NCI-H345 (cell line): ENCODE measurements around the gene KYAT1.
A peak's percentile ranks its signal among the peaks of the same experiment; 100 is the strongest.
"Not testable (repeated sequence)": the region's sequence is repeated elsewhere in the genome, so short reads cannot be mapped to it uniquely, and the experiment has no call there.

ENCODE experiments used
- DNase-seq: peaks from one replicate; lab custom pipeline; 2025; lab: John Stamatoyannopoulos, UW

KYAT1 gene

GRCh38 chr9:128818839-128819715 lies 62.7 kb downstream of the KYAT1 start:
- peak; percentile 58 for DNase-seq

GRCh38 chr9:128818099-128818838 lies 63.5 kb downstream of the KYAT1 start, which contains the start of gene ENDOG:
ENDOG (plus strand) TSS chr9:128818500; CDS start chr9:128818685, 185 bp downstream.
- peak; percentile 98 for DNase-seq

GRCh38 chr9:128810873-128811272 lies 70.9 kb downstream of the KYAT1 start:
- no peak for DNase-seq

- no peak for DNase-seq
These were observed 71.9 kb downstream of the KYAT1 start for GRCh38 chr9:128809831-128810230.

DNA sequence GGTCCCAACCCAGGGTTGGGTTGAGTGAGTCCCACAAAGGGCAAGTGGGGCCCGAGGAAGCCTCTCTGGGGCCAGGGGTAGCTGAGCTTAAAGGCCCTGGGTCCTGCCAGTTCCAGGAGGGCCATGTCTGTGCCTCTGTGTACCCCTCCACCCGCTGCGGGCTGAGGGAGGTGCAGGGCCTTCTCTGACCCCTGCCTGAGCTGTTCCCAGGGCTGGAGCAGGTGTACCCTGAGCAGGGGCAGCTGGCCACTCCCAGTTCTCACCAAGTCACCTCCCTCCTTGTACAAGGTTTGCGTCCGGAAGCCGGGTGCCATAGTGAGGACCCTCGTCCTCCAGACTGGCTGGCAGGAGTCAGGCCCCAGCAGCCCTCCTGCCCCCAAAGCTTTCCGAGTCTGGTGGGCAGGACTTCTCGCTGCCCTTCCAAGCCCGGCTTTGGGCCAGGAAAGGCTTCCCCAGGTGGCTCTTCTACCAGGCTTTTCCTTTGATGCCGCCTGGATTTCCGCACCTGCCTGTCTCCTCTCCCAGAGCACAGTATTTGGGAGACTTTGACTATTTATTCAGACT lies 72.6 kb downstream of the KYAT1 start:
- no peak for DNase-seq

DNA sequence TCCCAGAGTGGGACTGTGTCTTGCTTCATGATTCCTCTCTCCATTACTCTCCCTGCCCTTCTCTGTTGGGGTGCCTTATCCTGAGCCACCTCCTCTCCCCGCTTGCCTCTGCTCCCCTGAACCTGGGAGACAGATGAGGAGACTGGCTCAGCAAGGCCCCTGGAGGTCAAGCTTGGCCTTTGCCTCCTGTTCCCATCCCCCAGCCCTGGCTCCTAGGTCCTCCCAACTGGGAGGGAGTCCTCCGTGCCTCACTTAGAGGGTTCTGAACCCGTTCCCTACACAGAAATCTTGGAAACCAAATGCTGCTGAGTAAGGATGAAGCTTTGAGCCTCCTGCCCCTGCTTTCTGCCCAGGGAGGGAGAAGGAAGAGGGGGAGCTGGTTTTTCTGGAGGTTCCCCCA lies 73.2 kb downstream of the KYAT1 start:
- DNase-seq: no peak

DNA sequence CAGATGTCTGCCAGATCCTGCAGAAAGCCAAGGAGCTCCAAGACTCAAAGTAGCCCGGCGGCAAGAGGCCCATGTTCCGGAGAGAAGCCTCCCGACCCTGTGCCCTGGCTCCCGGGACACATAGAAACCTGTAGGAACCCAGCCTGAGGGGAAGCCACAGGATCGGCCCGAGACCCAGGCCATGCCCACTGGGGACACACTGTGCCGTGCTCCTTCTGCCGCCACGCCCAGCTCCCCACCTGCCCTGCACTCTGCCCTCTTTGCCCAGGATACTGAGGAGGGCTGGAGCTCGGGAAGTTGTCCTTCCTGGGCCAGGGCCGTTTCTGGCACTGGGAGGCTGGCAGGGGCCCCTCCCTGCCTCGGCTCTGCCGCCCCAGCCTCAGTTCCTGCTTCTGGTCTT lies 73.9 kb downstream of the KYAT1 start:
- no peak for DNase-seq

- DNase-seq: no peak
These were observed 76.1 kb downstream of the KYAT1 start for GRCh38 chr9:128805661-128806060.

DNA sequence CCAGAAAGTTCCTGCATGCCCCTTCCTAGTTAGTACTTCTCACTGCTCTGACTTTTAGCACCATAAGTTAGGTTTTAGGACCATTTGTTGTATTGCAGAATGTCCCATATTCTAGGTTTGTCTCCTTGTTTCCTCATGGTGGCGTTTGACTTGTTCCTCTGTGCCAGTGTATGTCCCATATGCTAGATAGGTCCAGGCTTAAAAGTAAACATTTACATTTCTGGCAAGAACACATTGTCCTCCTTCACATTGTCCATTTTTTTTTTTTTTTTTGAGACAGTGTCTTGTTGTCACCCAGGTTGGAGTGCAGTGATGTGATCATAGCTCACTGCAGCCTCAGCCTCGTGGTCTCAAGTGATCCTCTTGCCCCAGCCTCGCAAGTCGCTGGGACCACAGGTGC lies 79.3 kb downstream of the KYAT1 start:
- DNase-seq: no peak

GRCh38 chr9:128800061-128800460 lies 81.7 kb downstream of the KYAT1 start:
- DNase-seq: no peak

GRCh38 chr9:128798896-128799295 lies 82.9 kb downstream of the KYAT1 start:
- no peak for DNase-seq

GRCh38 chr9:128794961-128795360 lies 86.8 kb downstream of the KYAT1 start:
- DNase-seq: not testable (repeated sequence)

DNA sequence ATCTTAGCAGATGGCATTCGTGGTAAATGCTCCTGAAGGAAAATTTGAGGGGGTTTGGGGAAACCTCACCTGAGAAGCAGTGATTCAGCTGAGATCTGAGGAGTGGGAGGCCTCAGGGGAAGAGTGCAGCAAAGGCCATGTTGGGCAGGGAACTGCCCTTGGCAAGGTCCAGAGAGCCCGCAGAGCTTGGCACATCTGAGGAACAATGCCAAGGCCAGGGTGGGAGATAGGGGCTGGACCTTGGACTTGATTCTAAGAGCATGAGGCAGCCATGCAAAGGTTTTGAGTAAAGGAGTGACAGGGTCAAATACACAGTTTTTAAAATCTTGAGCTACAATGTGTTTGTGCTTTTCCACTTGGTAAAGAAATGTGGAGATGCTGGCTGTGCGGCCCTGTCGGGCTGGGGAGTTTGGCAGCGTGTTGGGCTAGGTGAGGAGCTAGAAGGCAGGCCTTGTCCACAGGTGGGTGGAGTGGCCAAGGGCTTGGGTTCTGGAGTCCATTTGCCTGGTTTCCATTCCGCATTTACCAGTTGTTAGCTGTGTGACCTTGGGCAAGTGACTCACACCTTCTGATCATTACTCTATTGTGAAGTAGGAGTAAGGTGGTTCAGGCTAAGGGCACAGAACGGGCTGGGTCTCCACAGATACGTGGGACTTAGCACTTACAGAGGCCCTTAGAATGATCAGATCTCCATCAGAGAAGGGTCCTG lies 88.6 kb downstream of the KYAT1 start:
- no peak for DNase-seq

GRCh38 chr9:128792134-128792533 lies 89.6 kb downstream of the KYAT1 start:
- DNase-seq: no peak

DNA sequence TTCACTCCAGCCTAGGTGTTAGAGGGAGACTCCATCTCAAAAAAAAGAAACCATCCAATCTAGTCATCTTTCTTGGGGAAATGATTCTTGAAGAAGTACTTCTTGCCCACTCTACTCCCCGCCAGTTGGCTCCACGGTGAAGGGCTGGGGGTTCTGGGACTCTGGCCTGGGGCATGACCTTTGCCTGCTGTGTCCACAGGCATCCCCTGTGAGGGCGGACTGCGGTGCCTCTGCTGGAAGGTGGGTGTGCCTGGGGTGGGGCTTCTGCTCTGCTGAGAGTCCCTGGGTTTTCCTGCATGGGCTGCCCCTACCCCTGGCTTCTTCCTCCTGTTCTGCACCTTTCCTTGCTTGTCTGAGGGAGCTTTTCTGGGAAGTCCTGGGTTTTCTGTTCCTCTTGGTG lies 91.2 kb downstream of the KYAT1 start:
- no peak for DNase-seq

- DNase-seq: no peak
These were observed 93.3 kb downstream of the KYAT1 start for GRCh38 chr9:128788445-128788844.

DNA sequence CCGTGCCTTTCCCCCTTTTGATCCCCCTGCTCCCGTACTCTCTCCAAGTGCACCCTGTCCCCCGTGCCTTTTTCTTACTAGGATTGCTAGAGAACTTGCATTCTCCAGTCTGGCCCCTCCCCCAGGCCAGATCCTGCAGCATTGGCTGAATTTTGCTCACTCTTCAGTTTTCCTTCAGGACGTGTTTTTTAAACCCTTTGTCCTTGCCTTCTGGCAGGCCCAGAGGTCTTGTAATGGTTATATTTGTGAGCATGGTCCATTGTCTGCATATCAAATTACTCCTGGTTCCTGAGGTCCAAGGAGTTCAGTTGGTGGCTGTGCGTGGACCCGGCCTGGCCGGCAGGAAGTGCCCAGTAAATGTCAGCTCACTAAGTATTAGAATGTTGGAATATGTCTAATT lies 94.1 kb downstream of the KYAT1 start:
- no peak for DNase-seq

DNA sequence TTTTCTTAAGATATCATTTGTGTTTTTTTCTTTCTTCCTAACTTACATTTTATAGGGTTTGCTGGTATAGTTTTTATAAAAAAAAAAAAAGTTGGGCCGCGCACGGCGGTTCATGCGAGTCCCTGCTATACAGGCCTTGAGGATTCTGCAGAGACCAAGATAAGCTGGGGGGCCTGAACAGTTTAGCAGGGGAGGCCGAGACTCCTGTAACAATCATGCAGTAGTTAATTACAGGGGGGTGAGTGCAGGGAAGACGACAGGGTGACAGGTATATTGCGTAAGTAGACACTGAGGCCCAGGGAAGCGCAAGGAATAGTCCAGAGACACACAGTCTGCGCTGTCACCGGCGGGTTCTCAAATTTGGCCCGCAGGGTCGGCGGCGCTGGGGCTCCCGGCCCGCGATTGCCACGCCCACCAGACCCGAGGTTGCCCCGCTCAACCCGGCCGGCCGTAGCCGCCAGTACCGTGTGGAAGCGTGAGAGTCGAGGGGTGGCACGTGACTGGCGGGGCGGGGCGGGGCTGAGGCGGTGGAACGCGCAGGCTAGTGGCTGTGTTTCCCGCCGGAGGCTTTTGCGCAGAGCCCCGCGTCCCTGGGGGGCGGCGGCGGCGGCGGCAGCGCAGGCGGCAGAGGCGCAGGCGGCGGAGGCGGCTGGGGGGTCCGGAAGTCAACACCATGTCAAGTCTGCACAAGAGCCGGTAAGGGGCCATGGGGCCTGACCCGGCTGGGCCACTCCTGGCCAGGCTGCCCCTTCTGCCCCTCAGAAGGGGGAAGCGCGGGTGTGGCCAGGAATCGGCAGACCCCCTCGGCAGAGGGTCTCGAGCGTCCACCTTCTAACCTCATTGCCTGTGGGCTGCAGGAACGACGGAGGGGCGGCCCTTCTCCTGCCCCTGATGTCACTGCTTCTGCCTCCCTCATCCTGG lies 94.8 kb downstream of the KYAT1 start, which contains the start of gene TBC1D13:
Gene TBC1D13 (plus strand): TSS at position 573 of the 921 bp plus-strand sequence. CDS start 101 bp downstream, at position 674.
- DNase-seq: peak; percentile 89

DNA sequence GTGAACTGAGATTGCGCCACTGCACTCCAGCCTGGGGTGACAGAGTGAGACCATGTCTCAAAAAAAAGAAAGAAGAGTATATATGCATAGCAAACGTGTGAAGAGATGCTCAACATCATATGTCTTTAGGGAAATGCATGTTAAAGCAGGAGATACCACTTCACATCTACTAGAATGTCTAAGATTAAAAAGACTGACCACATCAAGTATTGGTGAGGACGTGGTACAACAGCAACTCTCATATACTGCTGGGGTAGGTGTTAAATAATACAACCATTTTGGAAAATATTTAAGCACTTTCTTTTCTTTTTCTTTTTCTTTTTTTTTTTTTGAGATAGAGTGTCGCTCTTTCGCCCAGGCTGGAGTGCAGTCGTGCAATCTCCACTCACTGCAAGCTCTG lies 96.3 kb downstream of the KYAT1 start:
- DNase-seq: no peak
